HepG2 (cell line): ENCODE data around the gene CTDNEP1. TPM values are rescaled to one million over a fixed set of nuclear protein-coding genes. Genes with fewer than 3 reads are reported as not detected.
A peak's percentile ranks its signal among the peaks of the same experiment; 100 is the strongest.

Experiments
- DNMT3B ChIP-seq: conservative IDR thresholded peaks from 2 replicates; pipeline ENCODE4 v1.6.1; 2016; ENCODE audit warnings: missing biosample characterization, control low read depth
- HNF4G ChIP-seq, 2 experiments: sonication (generic) in 1 of 2; formaldehyde crosslinking in 1 of 2; IDR thresholded peaks; 2 replicates each; pipeline versions ENCODE4 v1.4.0 to v1.6.1; 2011 to 2020; ENCODE audit warnings: borderline replicate concordance in 2 of 2, low read depth in 2 of 2, mild to moderate bottlenecking in 2 of 2, low read length in 1 of 2, missing genetic modification reagents in 1 of 2, moderate library complexity in 1 of 2
- KDM2A ChIP-seq: sonication (generic); formaldehyde crosslinking; IDR thresholded peaks from 2 replicates; pipeline ENCODE4 v1.4.0; 2020; ENCODE audit warnings: low read depth, missing genetic modification reagents, borderline replicate concordance
- KDM5B ChIP-seq: sonication (generic); formaldehyde crosslinking; IDR thresholded peaks from 2 replicates; pipeline ENCODE4 v1.4.0; 2020; ENCODE audit warnings: missing genetic modification reagents, mild to moderate bottlenecking, borderline replicate concordance
- NFKBIZ ChIP-seq: IDR thresholded peaks from 2 replicates; pipeline ENCODE4 v1.6.1; 2018; ENCODE audit warnings: missing genetic modification reagents, missing compliant biosample characterization
- NFYC ChIP-seq: IDR thresholded peaks from 2 replicates; pipeline ENCODE4 v1.6.1; 2016; ENCODE audit warnings: missing genetic modification reagents, missing compliant biosample characterization
- SIN3A ChIP-seq: IDR thresholded peaks from 2 replicates; pipeline ENCODE4 v1.6.1; 2011; ENCODE audit warnings: low read depth, mild to moderate bottlenecking, control low read depth, low read length, borderline replicate concordance
- SMC3 ChIP-seq: IDR thresholded peaks from 2 replicates; pipeline ENCODE4 v1.6.1; 2011; ENCODE audit warnings: low read length, improper control_type of control experiment
- SNAPC2 ChIP-seq: sonication (generic); formaldehyde crosslinking; IDR thresholded peaks from 2 replicates; pipeline ENCODE4 v1.8.1; 2022; ENCODE audit warnings: mild to moderate bottlenecking, missing genetic modification reagents
- TCF12 ChIP-seq, 2 experiments: fragments of 450-650 bp in 1 of 2; sonication (generic) in 1 of 2; formaldehyde crosslinking in 1 of 2; IDR thresholded peaks; 2 replicates each; pipeline versions ENCODE4 v1.6.1 to v1.8.0; 2017 to 2022; ENCODE audit warnings: antibody characterized with exemption in 1 of 2, mild to moderate bottlenecking in 1 of 2, missing genetic modification reagents in 1 of 2, moderate library complexity in 1 of 2
- ZMYM2 ChIP-seq: sonication (generic); formaldehyde crosslinking; IDR thresholded peaks from 2 replicates; pipeline ENCODE4 v1.8.0; 2022; ENCODE audit warnings: mild to moderate bottlenecking, missing genetic modification reagents
- ZNF335 ChIP-seq: sonication (generic); formaldehyde crosslinking; IDR thresholded peaks from 2 replicates; pipeline ENCODE4 v1.4.0; 2020; ENCODE audit warnings: missing genetic modification reagents
- ZNF574 ChIP-seq: sonication (generic); formaldehyde crosslinking; IDR thresholded peaks from 2 replicates; pipeline ENCODE4 v1.4.0; 2020; ENCODE audit warnings: missing genetic modification reagents
- ZNF720 ChIP-seq: sonication (generic); formaldehyde crosslinking; IDR thresholded peaks from 2 replicates; pipeline ENCODE4 v1.4.0; 2020; ENCODE audit warnings: missing genetic modification reagents
- polyA plus RNA-seq, 8 experiments: library from polyadenylated mRNA; depleted of rRNA in 3 of 8; stranded (reverse) in 7 of 8; unstranded in 1 of 8; fragments of >200 nt; fragmentation: Illumina TruSeq in 4 of 8; extraction: Trizol in 4 of 8; gene quantifications; 2 replicates each; pipeline versions ENCODE4 v1.2.1 to v1.2.3, GENCODE V29; 2011 to 2016; ENCODE audit warnings: low read depth in 4 of 8, missing spikeins in 1 of 8, mixed read lengths in 1 of 8; ENCODE audit not compliant: insufficient read depth in 1 of 8
- total RNA-seq, 5 experiments: library from RNA; depleted of rRNA; stranded (reverse); fragments of >200 nt; fragmentation: Illumina TruSeq; extraction: Trizol; gene quantifications; 2 replicates each; pipeline ENCODE4 v1.2.3, GENCODE V29; 2016; ENCODE audit warnings: low read depth in 1 of 5
- TF ChIP-seq, protein P1 (sequence below): IDR thresholded peaks from 2 replicates; pipeline ENCODE4 v1.6.1; 2016; ENCODE audit warnings: missing genetic modification reagents, missing compliant biosample characterization
- TF ChIP-seq, protein P2 (sequence below): sonication (generic); formaldehyde crosslinking; IDR thresholded peaks from 2 replicates; pipeline ENCODE4 v1.4.0; 2020; ENCODE audit warnings: mild to moderate bottlenecking, missing genetic modification reagents

The CTDNEP1 gene
- total and polyA plus RNA-seq, 2 of the 13 experiments (the other 11 are each of a cell fraction or from before 2014, with no cell fraction given) = 19.8 to 118 TPM

GRCh38 chr17:7280519-7281073, 29.1 kb upstream of the CTDNEP1 start (continued):
- TF ChIP-seq ZNF574 (CRISPR knock-in tag) (peak; percentile 81), ZNF720 (no peak), NFKBIZ (CRISPR knock-in tag) (no peak), KDM5B (CRISPR knock-in tag) (peak; percentile 69; the same call in 1 of the 2 replicates), SMC3 (peak; percentile 90), ZMYM2 (CRISPR knock-in tag) (no peak), NFYC (no peak), SNAPC2 (CRISPR knock-in tag) (peak; percentile 88), KDM2A (CRISPR knock-in tag) (peak; percentile 87), HNF4G (IDR thresholded peaks at IDR 0.05; ENCODE audit: borderline replicate concordance, low read depth, low read length) (no peak), HNF4G (CRISPR knock-in tag; IDR thresholded peaks at IDR 0.05; ENCODE audit: borderline replicate concordance, low read depth) (no peak), DNMT3B (CRISPR knock-in tag) (peak; percentile 80; the same call in 1 of the 2 replicates), ZNF335 (CRISPR knock-in tag) (no peak), TCF12 (IDR thresholded peaks at IDR 0.05) (no peak), TCF12 (CRISPR knock-in tag; IDR thresholded peaks at IDR 0.05) (no peak), SIN3A (peak; percentile 65; the same call in 1 of the 2 replicates)
- TF ChIP-seq, protein P1, sequence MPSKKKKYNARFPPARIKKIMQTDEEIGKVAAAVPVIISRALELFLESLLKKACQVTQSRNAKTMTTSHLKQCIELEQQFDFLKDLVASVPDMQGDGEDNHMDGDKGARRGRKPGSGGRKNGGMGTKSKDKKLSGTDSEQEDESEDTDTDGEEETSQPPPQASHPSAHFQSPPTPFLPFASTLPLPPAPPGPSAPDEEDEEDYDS = no peak
- TF ChIP-seq, protein P2, sequence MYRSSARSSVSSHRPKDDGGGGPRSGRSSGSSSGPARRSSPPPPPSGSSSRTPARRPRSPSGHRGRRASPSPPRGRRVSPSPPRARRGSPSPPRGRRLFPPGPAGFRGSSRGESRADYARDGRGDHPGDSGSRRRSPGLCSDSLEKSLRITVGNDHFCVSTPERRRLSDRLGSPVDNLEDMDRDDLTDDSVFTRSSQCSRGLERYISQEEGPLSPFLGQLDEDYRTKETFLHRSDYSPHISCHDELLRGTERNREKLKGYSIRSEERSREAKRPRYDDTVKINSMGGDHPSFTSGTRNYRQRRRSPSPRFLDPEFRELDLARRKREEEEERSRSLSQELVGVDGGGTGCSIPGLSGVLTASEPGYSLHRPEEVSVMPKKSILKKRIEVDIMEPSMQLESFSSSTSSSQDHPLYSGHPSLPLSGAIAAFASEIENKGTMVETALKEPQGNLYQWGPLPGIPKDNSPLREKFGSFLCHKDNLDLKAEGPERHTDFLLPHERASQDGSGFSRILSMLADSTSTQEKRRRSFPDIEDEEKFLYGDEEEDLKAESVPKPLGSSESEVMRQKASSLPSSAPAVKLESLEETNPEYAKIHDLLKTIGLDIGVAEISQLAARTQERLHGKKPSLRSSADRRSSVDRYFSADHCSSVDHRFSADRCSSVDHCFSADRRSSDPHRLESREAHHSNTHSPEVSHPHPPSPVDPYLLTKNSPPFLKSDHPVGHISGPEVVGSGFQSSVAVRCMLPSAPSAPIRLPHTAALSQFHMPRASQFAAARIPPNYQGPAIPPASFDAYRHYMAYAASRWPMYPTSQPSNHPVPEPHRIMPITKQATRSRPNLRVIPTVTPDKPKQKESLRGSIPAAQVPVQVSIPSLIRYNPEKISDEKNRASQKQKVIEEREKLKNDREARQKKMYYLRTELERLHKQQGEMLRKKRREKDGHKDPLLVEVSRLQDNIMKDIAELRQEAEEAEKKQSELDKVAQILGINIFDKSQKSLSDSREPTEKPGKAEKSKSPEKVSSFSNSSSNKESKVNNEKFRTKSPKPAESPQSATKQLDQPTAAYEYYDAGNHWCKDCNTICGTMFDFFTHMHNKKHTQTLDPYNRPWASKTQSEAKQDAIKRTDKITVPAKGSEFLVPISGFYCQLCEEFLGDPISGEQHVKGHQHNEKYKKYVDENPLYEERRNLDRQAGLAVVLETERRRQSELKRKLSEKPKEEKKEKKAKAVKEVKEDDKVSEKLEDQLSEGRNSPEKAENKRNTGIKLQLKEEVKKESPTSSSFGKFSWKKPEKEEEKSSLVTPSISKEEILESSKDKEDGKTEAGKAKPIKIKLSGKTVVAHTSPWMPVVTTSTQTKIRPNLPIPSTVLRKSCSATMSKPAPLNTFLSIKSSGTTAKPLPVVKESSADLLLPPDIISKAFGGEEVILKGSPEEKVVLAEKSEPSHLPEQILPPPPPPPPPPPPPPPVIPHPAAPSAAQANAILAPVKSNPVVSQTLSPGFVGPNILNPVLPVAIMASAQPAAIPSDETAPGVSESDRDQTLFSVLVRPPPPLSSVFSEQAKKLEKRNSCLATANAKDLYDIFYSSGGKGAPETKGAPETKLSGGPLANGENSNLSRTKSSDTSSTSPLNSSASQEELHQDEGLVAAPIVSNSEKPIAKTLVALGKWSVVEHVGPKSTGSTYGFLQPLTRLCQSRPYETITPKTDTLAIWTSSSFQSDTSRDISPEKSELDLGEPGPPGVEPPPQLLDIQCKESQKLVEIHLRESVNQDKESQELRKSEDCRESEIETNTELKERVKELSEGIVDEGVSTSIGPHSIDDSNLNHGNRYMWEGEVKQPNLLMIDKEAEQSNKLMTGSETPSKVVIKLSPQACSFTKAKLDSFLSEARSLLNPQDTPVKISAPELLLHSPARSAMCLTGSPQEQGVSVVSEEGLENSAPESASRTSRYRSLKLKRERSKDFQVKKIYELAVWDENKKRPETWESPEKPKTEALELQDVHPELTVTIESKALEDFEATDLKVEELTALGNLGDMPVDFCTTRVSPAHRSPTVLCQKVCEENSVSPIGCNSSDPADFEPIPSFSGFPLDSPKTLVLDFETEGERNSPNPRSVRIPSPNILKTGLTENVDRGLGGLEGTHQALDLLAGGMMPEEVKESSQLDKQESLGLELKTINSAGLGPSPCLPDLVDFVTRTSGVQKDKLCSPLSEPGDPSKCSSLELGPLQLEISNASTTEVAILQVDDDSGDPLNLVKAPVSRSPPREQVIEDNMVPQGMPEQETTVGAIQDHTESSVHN (CRISPR knock-in tag) = peak; percentile 11; the same call in 1 of the 2 replicates
